Kidney (tissue), 14 donors: ENCODE measurements around the gene PAEP. TPM values are rescaled to one million over a fixed set of nuclear protein-coding genes. Genes with fewer than 3 reads are reported as not detected.
A peak's percentile ranks its signal among the peaks of the same experiment; 100 is the strongest.

ENCODE experiments used
- DNase-seq, 5 donors: peaks; one replicate each; pipeline ENCODE4 v3.0.0-alpha.2; 2013 to 2020
- FAIRE-seq: peaks from 2 replicates; lab custom pipeline; 2012; peaks lifted over from hg19 to GRCh38; lab: Jason Lieb, UNC
- H3K27ac ChIP-seq, 2 donors: one replicate each; pipeline ENCODE4 v1.7.0; 2013; ENCODE audit warnings: low read depth in 2 of 2, low read length in 2 of 2, inconsistent platforms in 1 of 2
- H3K27me3 ChIP-seq: one replicate; pipeline ENCODE4 v1.7.1; 2013; ENCODE audit warnings: low read length, inconsistent platforms; ENCODE audit not compliant: control insufficient read depth, insufficient read depth
- H3K36me3 ChIP-seq, 3 donors: one replicate each; pipeline versions ENCODE4 v1.7.0 to v1.7.1; 2013; ENCODE audit warnings: low read length in 3 of 3, control low read depth in 1 of 3, inconsistent platforms in 1 of 3; ENCODE audit not compliant: insufficient read depth in 3 of 3, control insufficient read depth in 2 of 3
- H3K4me1 ChIP-seq, 3 donors: one replicate each; pipeline versions ENCODE4 v1.7.0 to v1.7.1; 2013; ENCODE audit warnings: low read length in 3 of 3, inconsistent platforms in 1 of 3, low read depth in 1 of 3; ENCODE audit not compliant: control insufficient read depth in 2 of 3, insufficient read depth in 2 of 3
- H3K4me3 ChIP-seq, 3 donors: one replicate each; pipeline versions ENCODE4 v1.7.0 to v1.8.1; 2013; ENCODE audit warnings: low read length in 3 of 3, control low read depth in 1 of 3, inconsistent platforms in 1 of 3
- H3K9ac ChIP-seq, 3 donors: one replicate each; pipeline versions ENCODE4 v1.7.0 to v1.7.1; 2013; ENCODE audit warnings: low read length in 3 of 3, control low read depth in 1 of 3, inconsistent platforms in 1 of 3
- H3K9me3 ChIP-seq, 3 donors: one replicate each; pipeline versions ENCODE4 v1.7.0 to v1.7.1; 2013; ENCODE audit warnings: low read length in 3 of 3, control low read depth in 1 of 3, inconsistent platforms in 1 of 3; ENCODE audit not compliant: control insufficient read depth in 2 of 3, insufficient read depth in 1 of 3
- intact Hi-C: fragments of 100-400 bp; cut with DNase I; formaldehyde crosslinking; loops from one replicate; pipeline ENCODE4 v1.11.1; 2022
- polyA plus RNA-seq: library from polyadenylated mRNA; stranded (reverse); fragments of 350-450 nt; fragmentation: Illumina TruSeq; extraction: RNeasy Lipid Tissue Mini Kit (QIAGEN cat#74804); gene quantifications from one replicate; pipeline ENCODE4 v1.2.3, GENCODE V29; 2014; ENCODE audit warnings: low read depth, low replicate concordance; ENCODE audit not compliant: insufficient read depth
- total RNA-seq: library from RNA; stranded (reverse); fragmentation: NEBNext Ultra II Directional; extraction: Animal tissue kit (Norgen Biotek cat#: 25700); gene quantifications from one replicate; pipeline ENCODE4 v1.2.1, GENCODE V29; 2021
- TF ChIP-seq, protein P1 (sequence below): IDR thresholded peaks from 3 replicates; pipeline ENCODE4 v1.5.1; 2012; ENCODE audit warnings: mild to moderate bottlenecking, moderate library complexity, borderline replicate concordance; ENCODE audit not compliant: insufficient read depth; ENCODE audit errors: extremely low read depth
- donor health status: control.
- donor health status: control.
- donor health status: control.
- donor health status: control.
- donor health status: control.
- donor health status: DM: yes; HTN: yes; CAD: no.
- donor health status: Normal renal cell carcinoma (clear cell type).

PAEP gene
- total and polyA plus RNA-seq, 2 donors from 2014 or later, result not detected

DNA sequence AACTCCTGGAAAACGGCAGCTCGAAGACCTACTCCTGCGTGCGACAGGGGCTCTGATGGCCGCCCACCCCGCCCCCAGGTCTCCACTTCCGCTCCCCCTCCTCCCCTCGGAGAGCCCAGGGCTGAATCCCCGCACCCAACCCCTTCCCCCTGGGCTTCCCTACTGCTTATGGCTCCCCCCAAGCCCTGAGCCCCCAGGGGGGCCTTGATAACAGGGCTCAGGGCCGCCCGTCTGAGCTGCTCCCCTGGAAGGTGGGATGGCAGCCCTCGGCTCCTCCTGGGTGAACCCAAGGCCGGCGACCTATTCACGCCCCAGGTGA lies 47.4 kb downstream of the PAEP start:
- Histone ChIP-seq H3K4me1 (peaks cover 0 to 4% (median 0%) of the 10 kb centered on the region in 3 donors), H3K9me3 (no peaks in the 10 kb centered on the region), H3K36me3 (no peaks in the 10 kb centered on the region), H3K9ac (no peak overlapping the region), H3K27me3 (no peaks in the 10 kb centered on the region), H3K4me3 (no peak overlapping the region), H3K27ac (no peak overlapping the region)
- intact Hi-C loops, result no loop called here
- FAIRE-seq, result no peak
- no peak for DNase-seq
- TF ChIP-seq, protein P1, sequence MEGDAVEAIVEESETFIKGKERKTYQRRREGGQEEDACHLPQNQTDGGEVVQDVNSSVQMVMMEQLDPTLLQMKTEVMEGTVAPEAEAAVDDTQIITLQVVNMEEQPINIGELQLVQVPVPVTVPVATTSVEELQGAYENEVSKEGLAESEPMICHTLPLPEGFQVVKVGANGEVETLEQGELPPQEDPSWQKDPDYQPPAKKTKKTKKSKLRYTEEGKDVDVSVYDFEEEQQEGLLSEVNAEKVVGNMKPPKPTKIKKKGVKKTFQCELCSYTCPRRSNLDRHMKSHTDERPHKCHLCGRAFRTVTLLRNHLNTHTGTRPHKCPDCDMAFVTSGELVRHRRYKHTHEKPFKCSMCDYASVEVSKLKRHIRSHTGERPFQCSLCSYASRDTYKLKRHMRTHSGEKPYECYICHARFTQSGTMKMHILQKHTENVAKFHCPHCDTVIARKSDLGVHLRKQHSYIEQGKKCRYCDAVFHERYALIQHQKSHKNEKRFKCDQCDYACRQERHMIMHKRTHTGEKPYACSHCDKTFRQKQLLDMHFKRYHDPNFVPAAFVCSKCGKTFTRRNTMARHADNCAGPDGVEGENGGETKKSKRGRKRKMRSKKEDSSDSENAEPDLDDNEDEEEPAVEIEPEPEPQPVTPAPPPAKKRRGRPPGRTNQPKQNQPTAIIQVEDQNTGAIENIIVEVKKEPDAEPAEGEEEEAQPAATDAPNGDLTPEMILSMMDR, result no peak

DNA sequence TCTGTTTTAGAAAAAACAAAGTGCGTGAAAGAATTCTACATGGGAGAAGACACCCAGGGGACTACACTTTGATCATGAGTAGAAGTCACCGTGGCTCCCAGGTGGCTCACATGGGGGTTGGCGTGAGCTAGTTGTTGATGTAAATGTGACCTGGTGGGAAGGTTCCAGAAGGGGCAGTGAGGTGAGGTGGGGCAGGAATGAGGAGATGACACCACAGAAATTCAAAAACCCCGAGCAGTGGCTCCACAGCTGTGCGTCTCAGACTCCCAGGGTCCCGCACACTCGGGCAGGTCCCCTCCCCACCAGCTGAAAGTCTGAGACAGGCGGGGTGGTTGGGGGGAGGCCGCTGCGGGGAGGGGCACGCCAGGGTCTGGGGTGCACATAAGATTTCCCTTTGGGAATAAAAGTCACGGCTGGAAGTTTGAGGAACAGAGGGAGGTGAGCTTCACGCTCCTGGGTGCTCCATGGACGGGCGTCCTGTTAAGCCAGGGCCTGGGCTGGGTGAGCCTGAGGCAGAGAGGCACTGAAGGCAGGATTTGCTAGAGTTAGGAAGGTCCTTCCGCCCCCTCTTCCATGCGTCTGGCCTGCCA lies 47.9 kb downstream of the PAEP start:
- no peak overlapping the region for H3K4me3 ChIP-seq
- DNase-seq, result peak in 1 of 5 donors; percentile 7
- H3K27me3 ChIP-seq, result no peaks in the 10 kb centered on the region
- H3K36me3 ChIP-seq, result no peaks in the 10 kb centered on the region
- H3K27ac ChIP-seq, result no peak overlapping the region
- H3K4me1 ChIP-seq, result peaks cover 0 to 4% (median 0%) of the 10 kb centered on the region in 3 donors
- no peak for FAIRE-seq
- intact Hi-C loops, result no loop called here
- H3K9ac ChIP-seq, result no peak overlapping the region
- H3K9me3 ChIP-seq, result no peaks in the 10 kb centered on the region
- TF ChIP-seq, protein P1, result no peak

DNA sequence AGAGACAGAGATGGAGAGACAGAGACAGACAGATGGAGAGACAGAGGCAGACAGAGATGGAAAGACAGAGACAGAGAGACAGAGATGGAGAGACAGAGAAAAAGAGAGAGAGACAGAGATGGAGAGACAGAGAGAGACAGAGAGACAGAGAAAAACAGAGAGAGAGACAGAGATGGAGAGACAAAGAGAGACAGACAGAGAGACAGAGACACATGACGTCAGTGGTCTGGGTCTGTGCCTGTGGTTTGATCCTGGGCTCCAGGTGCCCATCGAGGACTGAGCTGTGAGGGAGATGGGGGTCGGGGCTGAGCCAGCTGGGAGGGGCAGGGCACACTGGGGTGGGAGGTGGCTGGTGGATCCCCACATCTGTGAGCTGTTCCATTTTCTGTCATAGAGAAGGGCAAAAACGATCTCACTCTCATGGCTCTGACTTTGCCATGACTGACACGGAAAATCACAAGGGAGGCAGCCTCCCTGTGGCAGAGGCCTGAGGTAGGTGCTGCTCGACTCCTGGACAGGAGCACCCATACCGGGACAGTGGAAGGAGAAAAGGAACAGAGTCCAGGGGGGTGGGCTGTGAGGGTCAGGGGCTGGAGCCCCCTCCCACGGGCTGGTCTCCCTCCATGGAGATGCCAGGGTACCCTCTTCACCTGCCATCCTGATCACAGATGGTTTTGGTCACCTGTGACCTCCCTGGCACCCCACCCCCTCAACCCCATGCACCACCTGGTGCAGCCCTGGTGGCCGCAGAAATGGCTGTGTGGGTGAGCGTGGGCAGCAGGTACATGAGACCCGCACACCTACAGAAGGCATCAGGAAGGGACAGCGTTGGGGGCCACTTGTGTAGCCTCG lies 49.0 kb downstream of the PAEP start:
- intact Hi-C loops, result no loop called here
- FAIRE-seq, result no peak

More for the DNA sequence above, 49.0 kb downstream of the PAEP start:
- H3K4me1 ChIP-seq, result no peaks in the 10 kb centered on the region
- no peaks in the 10 kb centered on the region for H3K27me3 ChIP-seq
- no peak overlapping the region for H3K9ac ChIP-seq
- H3K36me3 ChIP-seq, result no peaks in the 10 kb centered on the region
- TF ChIP-seq, protein P1, result no peak
- H3K27ac ChIP-seq, result no peak overlapping the region
- no peak for DNase-seq
- no peaks in the 10 kb centered on the region for H3K9me3 ChIP-seq
- no peak overlapping the region for H3K4me3 ChIP-seq
